ENCODE measurements around the gene EED.

GRCh38 chr11:86314636-86315035 is 70.1 kb downstream of the EED start:
- no peak for TF ChIP-seq CTCF (IDR thresholded peaks at IDR 0.05)
- TF ChIP-seq POLR2A (IDR thresholded peaks at IDR 0.05): no peak

Measured in thyroid gland (tissue), 4 donors.